Brain microvascular endothelial cell (primary cell): ENCODE data around the gene CLMN.

Experiments used
- DNase-seq: peaks from one replicate; pipeline ENCODE4 v3.0.0-alpha.2; 2020
- H3K27ac ChIP-seq: fragments of 250-450 bp; sonication (Bioruptor Pico); 2 replicates; pipeline ENCODE4 v1.5.1; 2020; ENCODE audit warnings: mild to moderate bottlenecking, moderate library complexity
- H3K27me3 ChIP-seq: fragments of 250-450 bp; sonication (Bioruptor Pico); replicated peaks from 2 replicates; pipeline ENCODE4 v1.5.1; 2020; ENCODE audit warnings: mild to moderate bottlenecking
- H3K36me3 ChIP-seq: fragments of 250-450 bp; sonication (Bioruptor Pico); replicated peaks from 2 replicates; pipeline ENCODE4 v1.5.1; 2020; ENCODE audit warnings: mild to moderate bottlenecking
- H3K4me3 ChIP-seq: 2 replicates; pipeline ENCODE4 v1.5.1; 2011; ENCODE audit warnings: low read depth, mild to moderate bottlenecking, control low read depth, low read length, moderate library complexity
- in situ Hi-C: cut with HindIII; loops from 2 replicates; pipeline ENCODE4 v1.10.0; 2017; ENCODE audit warnings: low sequenced_read_pairs, low pct_ligation_motif_present
- TF ChIP-seq, protein P1 (sequence below): IDR thresholded peaks from 2 replicates; pipeline ENCODE4 v1.5.1; 2011; ENCODE audit warnings: low read depth, mild to moderate bottlenecking, moderate library complexity, low read length, control low read depth, inconsistent platforms; ENCODE audit errors: missing control alignments

The CLMN gene

DNA sequence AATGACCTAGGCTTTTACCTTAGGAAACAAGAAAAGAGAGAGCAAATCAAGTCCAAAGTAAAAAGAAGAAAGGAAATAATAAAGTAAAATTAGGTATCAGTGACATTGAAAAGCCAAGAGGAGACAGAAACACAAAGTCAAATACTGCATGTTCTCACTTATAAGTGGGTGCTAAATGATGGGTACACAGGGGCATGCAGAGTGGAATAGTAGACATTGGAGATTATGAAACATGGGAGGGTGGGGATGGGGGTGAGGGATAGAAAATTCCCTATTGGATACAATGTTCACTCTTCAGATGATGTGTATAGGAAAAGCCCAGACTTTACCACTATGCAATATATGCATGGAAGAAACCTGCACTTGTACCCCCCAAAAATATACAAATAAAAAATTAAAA is 35.1 kb upstream of the CLMN start:
- H3K36me3 ChIP-seq: no peaks in the 10 kb centered on the region
- TF ChIP-seq, protein P1, sequence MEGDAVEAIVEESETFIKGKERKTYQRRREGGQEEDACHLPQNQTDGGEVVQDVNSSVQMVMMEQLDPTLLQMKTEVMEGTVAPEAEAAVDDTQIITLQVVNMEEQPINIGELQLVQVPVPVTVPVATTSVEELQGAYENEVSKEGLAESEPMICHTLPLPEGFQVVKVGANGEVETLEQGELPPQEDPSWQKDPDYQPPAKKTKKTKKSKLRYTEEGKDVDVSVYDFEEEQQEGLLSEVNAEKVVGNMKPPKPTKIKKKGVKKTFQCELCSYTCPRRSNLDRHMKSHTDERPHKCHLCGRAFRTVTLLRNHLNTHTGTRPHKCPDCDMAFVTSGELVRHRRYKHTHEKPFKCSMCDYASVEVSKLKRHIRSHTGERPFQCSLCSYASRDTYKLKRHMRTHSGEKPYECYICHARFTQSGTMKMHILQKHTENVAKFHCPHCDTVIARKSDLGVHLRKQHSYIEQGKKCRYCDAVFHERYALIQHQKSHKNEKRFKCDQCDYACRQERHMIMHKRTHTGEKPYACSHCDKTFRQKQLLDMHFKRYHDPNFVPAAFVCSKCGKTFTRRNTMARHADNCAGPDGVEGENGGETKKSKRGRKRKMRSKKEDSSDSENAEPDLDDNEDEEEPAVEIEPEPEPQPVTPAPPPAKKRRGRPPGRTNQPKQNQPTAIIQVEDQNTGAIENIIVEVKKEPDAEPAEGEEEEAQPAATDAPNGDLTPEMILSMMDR: no peak
- H3K27me3 ChIP-seq: no peaks in the 10 kb centered on the region
- H3K27ac ChIP-seq: no peak overlapping the region
- DNase-seq: no peak
- H3K4me3 ChIP-seq: no peak overlapping the region
- in situ Hi-C loops: no loop called here

DNA sequence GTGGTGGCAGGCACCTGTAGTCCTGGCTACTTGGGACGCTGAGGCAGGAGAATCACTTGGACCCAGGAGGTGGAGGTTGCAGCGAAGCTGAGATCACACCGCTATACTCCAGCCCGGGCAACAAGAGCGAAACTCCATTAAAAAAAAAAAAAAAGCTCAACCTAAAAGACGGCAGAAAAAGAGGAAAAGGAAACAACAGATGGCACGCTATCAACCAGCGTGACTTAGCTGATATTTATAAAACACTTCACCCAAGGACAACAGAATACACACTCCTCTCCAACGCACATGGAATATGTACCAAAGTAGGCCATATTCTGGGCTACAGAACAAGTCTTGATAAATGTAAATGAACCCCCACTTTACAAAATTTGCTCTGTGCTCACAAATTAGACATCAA is 34.0 kb upstream of the CLMN start:
- DNase-seq: no peak
- Histone ChIP-seq H3K4me3 (no peak overlapping the region), H3K27ac (no peak overlapping the region), H3K27me3 (no peaks in the 10 kb centered on the region), H3K36me3 (no peaks in the 10 kb centered on the region)
- TF ChIP-seq, protein P1: no peak
- in situ Hi-C loops: no loop called here

DNA sequence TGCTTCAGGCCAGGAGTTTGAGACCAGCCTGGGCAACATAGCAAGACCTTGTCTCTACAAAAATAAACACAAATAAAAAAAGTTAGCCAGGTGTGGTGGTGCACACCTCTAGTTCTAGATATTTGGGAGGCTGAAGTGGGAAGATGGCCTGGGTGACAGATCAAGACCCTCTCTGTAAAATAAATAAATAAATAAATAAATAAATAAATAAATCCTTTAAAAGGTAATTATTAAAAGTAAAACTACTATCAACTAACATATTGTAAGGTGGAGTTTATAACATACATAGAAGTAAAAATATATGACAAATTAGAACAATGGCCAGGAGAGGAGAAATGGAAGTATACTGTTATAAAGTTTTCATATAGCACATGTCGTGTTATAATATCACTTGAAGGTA is 33.3 kb upstream of the CLMN start:
- H3K36me3 ChIP-seq: no peaks in the 10 kb centered on the region
- H3K4me3 ChIP-seq: no peak overlapping the region
- TF ChIP-seq, protein P1: no peak
- H3K27me3 ChIP-seq: no peaks in the 10 kb centered on the region
- H3K27ac ChIP-seq: no peak overlapping the region
- DNase-seq: no peak
- in situ Hi-C loops: no loop called here

GRCh38 chr14:95352481-95352880 is 32.8 kb upstream of the CLMN start:
- in situ Hi-C loops: no loop called here
- Histone ChIP-seq H3K36me3 (no peaks in the 10 kb centered on the region), H3K27ac (no peak overlapping the region), H3K4me3 (no peak overlapping the region), H3K27me3 (no peaks in the 10 kb centered on the region)
- TF ChIP-seq, protein P1: no peak
- DNase-seq: no peak

- TF ChIP-seq, protein P1: no peak
- Histone ChIP-seq H3K27me3 (no peaks in the 10 kb centered on the region), H3K4me3 (no peak overlapping the region), H3K27ac (no peak overlapping the region), H3K36me3 (no peaks in the 10 kb centered on the region)
- in situ Hi-C loops: no loop called here
- DNase-seq: no peak
Measured at GRCh38 chr14:95349241-95349640, 29.5 kb upstream of the CLMN start.

GRCh38 chr14:95348395-95349080 is 28.8 kb upstream of the CLMN start:
- Histone ChIP-seq H3K4me3 (no peak overlapping the region), H3K36me3 (no peaks in the 10 kb centered on the region), H3K27me3 (no peaks in the 10 kb centered on the region), H3K27ac (no peak overlapping the region)
- TF ChIP-seq, protein P1: no peak
- in situ Hi-C loops: no loop called here
- DNase-seq: no peak
